ENCODE data around the gene PPIL4. TPM values are rescaled to one million over a fixed set of nuclear protein-coding genes. Genes with fewer than 3 reads are reported as not detected.

The PPIL4 gene
- total and polyA plus RNA-seq, 2 donors from 2014 or later, result 18.0 to 30.1 TPM

GRCh38 chr6:149510793-149511512 lies 34.9 kb downstream of the PPIL4 start:
- Histone ChIP-seq H3K4me1 (ENCODE audit: control insufficient read depth in 2 of 3, insufficient read depth in 2 of 3, low read depth in 1 of 3, low read length in 3 of 3) (no peaks in the 10 kb centered on the region), H3K27me3 (ENCODE audit: control insufficient read depth, insufficient read depth, low read length) (no peaks in the 10 kb centered on the region), H3K9ac (ENCODE audit: low read length in 3 of 3) (no peak overlapping the region), H3K36me3 (ENCODE audit: control insufficient read depth in 2 of 3, insufficient read depth in 3 of 3, low read length in 3 of 3) (peaks cover 0 to 7% (median 2%) of the 10 kb centered on the region in 3 donors), H3K4me3 (ENCODE audit: low read length in 3 of 3) (no peak overlapping the region), H3K9me3 (ENCODE audit: control insufficient read depth in 2 of 3, insufficient read depth in 1 of 3, low read length in 3 of 3) (no peaks in the 10 kb centered on the region), H3K27ac (ENCODE audit: low read depth in 2 of 2, low read length in 2 of 2) (no peak overlapping the region)
- DNase-seq, result no peak
- intact Hi-C loops (cut with DNase I), result no loop called here
- no peak for FAIRE-seq
- TF ChIP-seq CTCF (IDR thresholded peaks at IDR 0.05; ENCODE audit: borderline replicate concordance, extremely low read depth, insufficient read depth), result no peak

- H3K27ac ChIP-seq (ENCODE audit: low read depth in 2 of 2, low read length in 2 of 2), result no peak overlapping the region
Measured at GRCh38 chr6:149508485-149508884, 37.4 kb downstream of the PPIL4 start.

GRCh38 chr6:149503872-149504271 lies 42.0 kb downstream of the PPIL4 start:
- Histone ChIP-seq H3K27ac (ENCODE audit: low read depth in 2 of 2, low read length in 2 of 2) (no peak overlapping the region), H3K9ac (ENCODE audit: low read length in 3 of 3) (no peak overlapping the region), H3K27me3 (ENCODE audit: control insufficient read depth, insufficient read depth, low read length) (no peaks in the 10 kb centered on the region), H3K4me1 (ENCODE audit: control insufficient read depth in 2 of 3, insufficient read depth in 2 of 3, low read depth in 1 of 3, low read length in 3 of 3) (no peaks in the 10 kb centered on the region), H3K4me3 (ENCODE audit: low read length in 3 of 3) (no peak overlapping the region), H3K36me3 (ENCODE audit: control insufficient read depth in 2 of 3, insufficient read depth in 3 of 3, low read length in 3 of 3) (peaks cover 0 to 3% (median 3%) of the 10 kb centered on the region in 3 donors), H3K9me3 (ENCODE audit: control insufficient read depth in 2 of 3, insufficient read depth in 1 of 3, low read length in 3 of 3) (no peaks in the 10 kb centered on the region)
- DNase-seq, result no peak
- FAIRE-seq, result no peak
- intact Hi-C loops (cut with DNase I), result no loop called here
- no peak for TF ChIP-seq CTCF (IDR thresholded peaks at IDR 0.05; ENCODE audit: borderline replicate concordance, extremely low read depth, insufficient read depth)

More at GRCh38 chr6:149508485-149508884, 37.4 kb downstream of the PPIL4 start:
- Histone ChIP-seq H3K4me3 (ENCODE audit: low read length in 3 of 3) (no peak overlapping the region), H3K27me3 (ENCODE audit: control insufficient read depth, insufficient read depth, low read length) (no peaks in the 10 kb centered on the region), H3K36me3 (ENCODE audit: control insufficient read depth in 2 of 3, insufficient read depth in 3 of 3, low read length in 3 of 3) (peaks cover 3 to 7% (median 5%) of the 10 kb centered on the region in 3 donors), H3K9ac (ENCODE audit: low read length in 3 of 3) (no peak overlapping the region), H3K4me1 (ENCODE audit: control insufficient read depth in 2 of 3, insufficient read depth in 2 of 3, low read depth in 1 of 3, low read length in 3 of 3) (no peaks in the 10 kb centered on the region), H3K9me3 (ENCODE audit: control insufficient read depth in 2 of 3, insufficient read depth in 1 of 3, low read length in 3 of 3) (no peaks in the 10 kb centered on the region)
- FAIRE-seq (no peak), DNase-seq (no peak)
- TF ChIP-seq CTCF (IDR thresholded peaks at IDR 0.05; ENCODE audit: borderline replicate concordance, extremely low read depth, insufficient read depth), result no peak
- intact Hi-C loops (cut with DNase I), result no loop called here
